HG02610 (cell line): ENCODE data around the gene CTDNEP1.
A peak's percentile ranks its signal among the peaks of the same experiment; 100 is the strongest.

Experiments used
- ATAC-seq: cut with Tn5 transposase; IDR thresholded peaks from one replicate; pipeline ENCODE4 v1.9.1; 2021; ENCODE audit warnings: mild to moderate bottlenecking, moderate library complexity; ENCODE audit not compliant: unreplicated experiment

The CTDNEP1 gene

DNA sequence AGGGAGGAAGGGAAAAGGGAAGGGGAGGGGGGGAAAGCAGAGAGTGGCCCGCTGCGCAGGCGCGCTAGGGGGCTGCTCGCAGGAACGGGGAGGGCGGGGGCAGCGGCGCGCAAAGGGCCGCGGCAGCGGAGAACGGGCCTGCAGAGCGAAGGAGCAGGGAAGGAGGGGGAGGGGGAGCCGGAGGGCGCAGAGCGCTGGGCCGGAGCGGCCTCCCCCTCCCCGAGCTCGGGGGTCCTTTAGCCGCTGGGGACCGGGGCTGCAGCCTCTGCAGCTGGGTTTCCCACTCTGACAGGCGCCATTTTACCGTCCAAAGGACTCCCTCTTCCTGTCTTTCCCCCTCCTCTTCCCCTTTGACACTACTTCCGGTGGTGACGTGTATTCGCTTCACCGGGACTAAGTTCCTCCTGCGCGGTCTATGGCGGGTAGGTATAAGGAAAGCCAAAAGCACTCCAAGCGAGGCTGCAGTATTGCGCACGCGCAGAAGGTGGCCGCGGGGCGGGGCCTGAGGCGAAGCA, at the start of gene CTDNEP1:
TSS of gene CTDNEP1 (minus strand) at position 74 of the 515 bp plus-strand sequence. CDS start 438 bp downstream, outside the sequence.
- ATAC-seq = peak; percentile 83

DNA sequence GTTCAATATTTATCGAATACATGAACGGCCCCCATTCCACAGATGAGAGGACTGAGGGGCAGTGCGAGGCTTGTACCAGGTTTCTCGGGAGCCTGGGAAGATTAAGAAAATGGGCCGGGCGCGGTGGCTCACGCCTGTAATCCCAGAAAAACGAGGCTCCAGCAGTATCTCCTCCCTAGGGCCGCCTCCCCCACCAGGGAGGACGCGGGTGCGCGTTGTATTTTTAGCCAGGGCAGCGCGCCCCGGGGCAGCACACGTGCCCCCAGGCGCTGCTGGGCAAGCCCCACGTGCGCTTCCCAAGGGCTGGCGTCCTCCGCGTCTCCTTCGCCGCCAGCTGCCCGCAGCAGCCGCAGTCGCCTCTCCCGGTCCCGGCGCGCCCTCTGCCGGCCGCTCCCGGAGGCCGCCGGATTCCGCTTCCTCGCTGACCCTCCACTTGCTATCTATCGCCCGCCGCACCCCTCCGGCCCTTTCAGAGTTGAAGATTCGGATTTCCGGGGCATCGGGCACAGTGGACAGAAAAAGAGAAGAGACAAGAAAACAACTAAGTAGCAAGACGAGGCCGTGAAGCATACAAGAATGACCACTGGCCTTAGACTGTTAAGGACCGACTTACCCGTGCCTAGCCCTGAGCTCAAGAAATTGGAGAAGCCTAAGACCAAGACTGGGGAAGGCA, 44.8 kb upstream of the CTDNEP1 start:
- ATAC-seq = no peak

DNA sequence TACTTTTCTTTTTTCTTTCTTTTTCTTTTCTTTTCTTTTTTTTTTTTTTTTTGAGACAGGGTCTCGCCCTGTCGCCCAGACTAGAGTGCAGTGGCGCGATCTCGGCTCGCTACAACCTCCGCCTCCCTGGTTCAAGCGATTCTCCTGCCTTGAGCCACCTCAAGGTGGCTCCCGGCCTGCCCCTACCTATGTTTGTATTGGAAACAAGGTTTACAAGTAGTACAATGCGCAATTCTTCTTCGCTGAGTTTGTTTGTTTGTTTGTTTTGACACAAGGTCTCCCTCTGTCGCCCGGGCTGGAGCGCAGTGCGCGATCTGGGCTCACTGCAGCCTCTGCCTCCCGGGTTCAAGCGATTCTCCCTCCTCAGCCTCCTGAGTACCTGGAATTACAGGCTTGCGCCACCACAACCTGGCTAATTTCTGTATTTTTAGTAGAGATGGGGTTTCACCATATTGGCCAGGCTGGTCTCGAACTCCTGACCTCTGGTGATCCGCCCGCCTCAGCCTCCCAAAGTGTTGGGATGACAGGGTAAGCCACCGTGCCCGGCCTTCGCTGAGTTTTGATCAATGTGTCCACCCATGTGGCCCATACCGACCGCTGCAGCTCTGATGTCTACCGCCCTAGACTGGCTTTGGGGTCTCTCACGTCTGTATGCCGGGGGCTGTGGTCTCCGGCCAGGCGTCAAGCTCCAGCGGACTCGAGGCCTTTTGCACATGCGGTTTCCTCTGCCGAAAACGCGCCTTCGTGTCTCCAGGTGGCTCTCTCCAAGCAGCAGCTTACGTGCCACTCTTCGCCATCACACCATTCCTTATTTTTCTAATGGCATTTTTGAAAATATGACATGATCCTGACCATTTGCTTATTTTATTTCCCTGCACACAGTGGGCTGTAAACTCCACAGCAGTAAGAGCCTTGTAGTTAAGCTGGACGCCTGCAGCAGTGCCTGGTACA, 44.0 kb upstream of the CTDNEP1 start:
- no peak for ATAC-seq

DNA sequence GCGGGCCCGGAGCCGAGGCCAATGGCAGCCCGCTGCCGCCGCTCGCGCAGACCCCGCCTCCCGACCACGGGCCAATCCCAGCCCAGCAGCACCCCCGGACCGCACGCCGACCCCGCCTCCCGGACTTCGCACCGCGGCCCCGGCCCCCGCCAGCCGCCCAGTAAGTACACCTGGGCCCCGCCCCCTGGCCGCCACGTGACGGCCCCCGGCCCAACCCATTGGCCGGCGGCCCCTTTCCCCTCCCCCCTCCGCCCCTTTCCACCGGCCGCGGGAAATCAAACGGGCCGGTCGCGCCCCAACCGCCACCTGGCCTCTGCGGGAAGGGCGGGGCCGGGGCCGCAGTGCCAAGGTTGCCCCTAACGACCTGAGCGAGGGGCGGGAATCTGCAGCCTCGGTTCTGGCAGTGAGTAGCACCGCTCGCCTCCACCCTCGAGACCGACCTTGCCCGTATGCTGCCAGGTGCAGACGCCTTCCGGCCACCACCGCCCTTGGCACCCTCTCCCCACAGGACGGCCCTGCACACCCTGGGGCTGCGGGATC, 43.1 kb upstream of the CTDNEP1 start, which contains the start of gene YBX2:
TSS of gene YBX2 (minus strand) at position 26 of the 540 bp plus-strand sequence. CDS start 139 bp downstream, outside the sequence.
- no peak for ATAC-seq

DNA sequence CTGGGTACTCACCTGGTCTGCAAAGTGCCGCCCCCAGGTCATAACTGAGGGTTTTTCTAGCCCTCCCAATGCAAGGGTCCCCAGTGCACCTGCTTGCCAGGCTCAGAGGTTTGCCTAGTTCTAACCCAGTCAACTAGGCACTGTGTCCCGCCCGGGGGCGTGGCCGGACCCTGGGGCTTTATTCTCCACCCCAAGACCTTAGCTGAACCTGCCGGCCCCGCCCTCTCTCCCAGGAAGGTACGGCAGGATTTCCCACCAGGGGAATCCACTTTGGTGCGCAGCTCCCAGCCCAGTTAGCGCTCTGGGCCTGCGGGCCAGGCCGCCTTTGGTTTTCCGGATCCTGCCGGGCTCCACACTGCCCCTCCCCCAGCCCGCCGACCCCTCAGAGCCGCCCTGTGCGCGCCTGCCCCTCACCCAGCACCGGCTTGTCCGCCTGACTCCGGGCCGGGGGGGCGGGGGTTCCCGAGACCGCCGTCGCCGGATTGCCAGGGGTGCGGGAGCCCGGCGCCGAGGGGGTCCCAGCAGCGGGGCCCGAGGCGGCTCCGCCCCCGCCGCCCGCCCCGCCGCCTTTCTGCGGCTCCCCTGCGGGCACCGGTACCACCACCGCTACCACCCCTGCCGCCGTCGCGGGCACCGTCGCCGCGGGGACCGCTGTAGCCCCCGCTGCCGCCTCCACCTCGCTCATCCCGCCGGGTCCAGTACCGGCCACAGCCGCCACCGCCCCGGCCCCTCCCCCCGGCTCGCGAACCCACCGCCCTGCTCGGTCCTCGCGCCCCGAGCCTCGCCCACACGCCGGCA, 42.5 kb upstream of the CTDNEP1 start:
- ATAC-seq = no peak

DNA sequence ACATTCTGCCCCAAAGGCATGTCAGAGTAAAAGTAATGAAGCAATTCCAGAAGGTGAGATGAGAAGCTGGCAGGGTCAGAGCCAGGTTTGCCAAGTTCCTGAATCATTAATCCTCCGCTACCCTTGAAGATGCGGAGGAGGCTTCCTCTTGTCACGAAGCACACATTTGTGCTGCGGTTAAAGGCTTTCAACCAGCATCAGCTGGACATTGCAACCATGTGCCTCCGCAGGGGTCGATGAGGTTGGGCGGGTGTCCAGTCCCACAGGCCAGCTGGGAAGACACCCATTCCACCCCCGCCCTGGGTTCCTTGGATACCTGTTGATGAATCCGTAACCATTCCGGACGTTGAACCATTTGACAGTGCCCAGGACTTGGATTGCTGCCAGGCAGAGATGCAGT, 41.6 kb upstream of the CTDNEP1 start:
- ATAC-seq = no peak

DNA sequence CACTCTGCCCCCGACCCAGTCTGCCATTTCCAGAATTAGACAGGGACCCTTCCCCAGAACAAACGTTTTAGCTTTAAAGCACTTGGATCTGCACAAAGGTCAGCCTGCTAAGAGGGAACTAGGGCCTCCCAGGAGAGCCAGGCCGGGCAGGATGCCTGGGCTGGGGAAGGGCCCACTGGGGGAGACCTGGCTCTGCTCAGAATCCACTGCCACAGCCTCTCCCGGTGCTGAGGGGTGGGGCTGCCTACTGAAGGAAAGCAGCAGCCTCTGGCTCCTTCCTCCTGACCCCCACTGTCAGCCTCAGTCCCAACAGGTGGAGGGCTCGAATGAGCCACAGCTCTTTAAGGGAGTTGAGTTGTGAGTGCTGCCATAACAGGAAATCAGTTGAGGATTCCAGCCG, 41.2 kb upstream of the CTDNEP1 start:
- ATAC-seq = no peak

DNA sequence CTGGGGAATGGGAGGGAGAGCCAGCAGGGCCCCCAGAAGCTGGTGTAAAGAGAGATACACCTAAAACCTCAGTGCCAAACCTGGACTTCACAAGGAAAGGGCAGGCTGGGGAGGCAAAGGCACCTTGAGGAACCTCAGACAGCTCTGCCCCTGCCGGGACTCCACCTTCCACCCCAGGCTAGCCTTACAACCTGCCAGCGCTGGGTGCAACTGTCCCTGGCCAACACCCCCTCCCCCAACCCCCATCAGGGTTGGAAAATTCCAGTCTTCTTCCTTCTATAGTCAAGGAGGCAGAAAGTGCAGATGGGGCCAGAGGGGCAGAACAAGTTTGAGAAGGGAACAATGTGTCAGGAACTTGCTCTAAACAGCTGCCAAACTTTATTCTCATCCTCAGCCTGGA, 40.7 kb upstream of the CTDNEP1 start:
- ATAC-seq = no peak

DNA sequence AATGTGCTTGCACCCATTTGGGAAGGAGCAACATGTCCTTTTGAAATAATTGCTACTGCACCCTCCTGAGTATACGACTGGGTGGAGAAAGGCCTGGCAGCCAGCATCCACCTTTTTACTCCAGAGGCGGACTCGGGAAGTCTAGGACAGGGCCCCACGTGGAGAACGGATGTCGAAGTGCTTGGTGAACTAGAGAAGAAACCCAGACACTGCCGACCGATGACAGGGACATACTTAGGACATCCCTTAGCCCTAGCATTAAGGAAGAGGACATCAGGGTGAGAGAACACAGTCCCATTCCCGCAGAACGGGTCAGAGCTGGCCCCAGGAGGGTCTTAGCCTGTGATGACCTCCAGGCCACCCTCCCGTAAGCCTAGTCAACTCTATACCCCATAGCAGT, 39.2 kb upstream of the CTDNEP1 start:
- no peak for ATAC-seq

DNA sequence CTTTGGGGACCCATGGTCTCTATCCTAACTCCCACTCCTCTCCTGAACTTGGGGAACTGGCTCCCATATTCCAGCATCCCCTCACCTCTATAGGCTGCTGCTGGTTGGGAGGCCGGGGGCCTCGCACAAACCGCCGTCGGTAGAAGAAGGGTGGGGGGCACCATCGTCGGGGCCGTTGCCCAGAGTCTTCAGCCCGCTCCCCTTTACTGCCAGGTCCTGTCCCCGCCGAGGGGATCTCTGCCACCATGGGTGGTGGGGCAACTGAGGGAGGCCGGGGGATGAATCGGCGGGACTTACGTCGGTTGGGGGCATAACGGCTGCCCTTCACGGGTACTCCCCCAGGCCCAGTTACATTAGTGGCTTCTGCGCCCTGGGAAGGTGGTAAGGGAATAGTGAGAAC, 38.6 kb upstream of the CTDNEP1 start:
- ATAC-seq = no peak

DNA sequence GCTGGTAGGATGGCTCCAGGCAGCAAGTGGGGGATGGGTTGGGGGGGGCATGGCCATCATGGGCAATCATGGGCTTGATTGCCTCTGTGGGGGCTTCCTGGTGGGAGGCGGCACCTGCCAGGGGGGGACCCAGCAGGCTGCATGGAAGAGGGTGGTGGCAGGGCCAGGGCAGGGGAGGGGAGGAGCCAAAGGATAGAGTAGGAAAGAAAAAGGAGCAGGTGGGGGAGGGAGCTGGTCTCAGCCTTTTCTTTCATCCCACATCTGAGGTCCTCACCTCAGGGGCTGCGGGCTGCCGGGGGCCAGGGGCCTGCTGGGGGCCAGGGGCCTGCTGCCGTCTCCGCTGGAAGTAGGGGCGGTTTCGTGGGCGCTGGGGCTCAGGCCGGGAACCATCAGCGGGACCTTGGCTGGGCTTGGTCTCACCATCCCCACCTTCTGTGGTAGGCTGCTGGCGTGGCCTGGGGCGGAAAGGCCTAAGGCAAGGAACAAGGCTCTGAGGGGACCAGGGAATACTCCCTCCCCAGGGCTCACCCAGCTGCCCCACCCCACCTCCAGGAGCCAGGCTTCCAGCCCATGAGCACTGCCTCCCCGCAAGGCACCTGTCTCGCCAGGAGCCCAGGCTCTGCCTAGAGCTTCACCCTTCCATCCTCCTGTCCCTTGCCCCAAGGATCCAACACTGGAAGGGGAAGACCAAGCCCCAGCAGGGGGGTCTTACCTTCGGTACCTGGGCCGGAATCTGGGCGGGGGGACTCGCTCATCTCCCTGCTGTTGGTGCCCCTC, 37.9 kb upstream of the CTDNEP1 start:
- no peak for ATAC-seq

DNA sequence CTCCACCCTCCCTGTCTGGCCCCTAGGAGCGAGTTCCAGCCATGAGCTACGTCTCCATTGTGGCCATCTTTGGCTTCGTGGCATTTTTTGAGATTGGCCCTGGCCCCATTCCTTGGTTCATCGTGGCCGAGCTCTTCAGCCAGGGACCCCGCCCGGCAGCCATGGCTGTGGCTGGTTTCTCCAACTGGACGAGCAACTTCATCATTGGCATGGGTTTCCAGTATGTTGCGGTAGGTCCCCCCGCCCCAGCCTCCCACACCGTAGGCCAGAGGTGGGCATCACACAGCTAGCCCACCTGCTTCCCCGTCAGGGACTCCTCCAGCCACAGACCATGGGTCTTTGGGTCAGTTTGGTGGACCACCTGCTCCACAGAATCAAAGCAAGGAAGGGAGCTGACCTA, 34.1 kb upstream of the CTDNEP1 start:
- ATAC-seq = no peak

DNA sequence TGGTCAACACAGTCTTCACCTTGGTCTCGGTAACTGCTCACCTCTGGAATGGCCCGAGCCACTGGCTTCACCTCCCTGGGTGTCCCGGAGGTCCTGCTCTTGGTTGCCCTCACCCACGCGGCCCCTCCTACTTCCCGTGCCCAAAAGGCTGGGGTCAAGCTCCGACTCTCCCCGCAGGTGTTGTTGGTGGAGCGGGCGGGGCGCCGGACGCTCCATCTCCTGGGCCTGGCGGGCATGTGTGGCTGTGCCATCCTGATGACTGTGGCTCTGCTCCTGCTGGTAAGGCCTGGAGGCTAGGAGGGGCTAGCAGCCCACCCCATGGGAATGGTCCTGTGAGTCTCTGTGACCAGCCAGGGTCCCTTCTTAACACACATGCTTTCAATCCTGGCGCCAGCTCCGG, 33.4 kb upstream of the CTDNEP1 start:
- ATAC-seq = no peak

DNA sequence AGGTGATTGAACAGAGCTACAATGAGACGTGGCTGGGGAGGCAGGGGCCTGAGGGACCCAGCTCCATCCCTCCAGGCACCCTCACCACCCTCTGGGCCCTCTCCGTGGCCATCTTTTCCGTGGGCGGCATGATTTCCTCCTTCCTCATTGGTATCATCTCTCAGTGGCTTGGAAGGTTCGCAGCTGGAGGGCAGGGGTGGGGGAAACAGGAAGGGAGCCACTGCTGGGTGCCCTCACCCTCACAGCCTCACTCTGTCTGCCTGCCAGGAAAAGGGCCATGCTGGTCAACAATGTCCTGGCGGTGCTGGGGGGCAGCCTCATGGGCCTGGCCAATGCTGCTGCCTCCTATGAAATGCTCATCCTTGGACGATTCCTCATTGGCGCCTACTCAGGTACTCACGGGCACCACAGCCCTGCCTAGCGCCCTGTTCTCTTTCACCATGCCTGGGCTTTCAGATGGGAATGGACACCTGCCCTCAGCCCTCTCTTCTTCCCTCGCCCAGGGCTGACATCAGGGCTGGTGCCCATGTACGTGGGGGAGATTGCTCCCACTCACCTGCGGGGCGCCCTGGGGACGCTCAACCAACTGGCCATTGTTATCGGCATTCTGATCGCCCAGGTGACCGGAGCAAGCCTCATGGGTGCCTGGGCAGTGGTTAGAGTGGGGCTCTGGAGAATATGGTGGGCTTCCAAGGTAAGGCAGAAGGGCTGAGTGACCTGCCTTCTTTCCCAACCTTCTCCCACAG, 32.1 kb upstream of the CTDNEP1 start:
- no peak for ATAC-seq

DNA sequence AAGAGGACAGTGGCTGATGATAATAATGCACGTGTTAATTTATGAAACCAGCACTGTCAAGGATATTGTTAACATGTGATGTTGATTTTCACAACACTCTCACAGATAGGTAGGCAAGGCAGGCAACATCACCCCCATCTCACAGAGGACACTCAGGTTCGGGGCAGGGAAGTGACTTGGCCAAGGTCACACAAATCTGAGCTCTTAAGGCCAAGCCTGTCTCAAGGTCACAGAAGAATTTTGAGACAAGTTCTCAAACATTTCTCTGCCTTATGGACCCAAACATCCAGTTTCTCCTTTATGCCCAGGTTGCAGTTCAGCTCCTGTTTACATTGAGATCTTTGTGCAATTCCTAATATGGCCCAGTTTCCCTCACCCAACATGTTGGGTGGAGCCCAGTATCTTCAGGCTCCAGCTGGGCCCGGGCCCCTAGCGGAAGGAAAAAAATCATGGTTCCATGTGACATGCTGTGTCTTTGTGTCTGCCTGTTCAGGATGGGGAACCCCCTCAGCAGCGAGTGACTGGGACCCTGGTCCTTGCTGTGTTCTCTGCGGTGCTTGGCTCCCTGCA, 31.3 kb upstream of the CTDNEP1 start:
- no peak for ATAC-seq

DNA sequence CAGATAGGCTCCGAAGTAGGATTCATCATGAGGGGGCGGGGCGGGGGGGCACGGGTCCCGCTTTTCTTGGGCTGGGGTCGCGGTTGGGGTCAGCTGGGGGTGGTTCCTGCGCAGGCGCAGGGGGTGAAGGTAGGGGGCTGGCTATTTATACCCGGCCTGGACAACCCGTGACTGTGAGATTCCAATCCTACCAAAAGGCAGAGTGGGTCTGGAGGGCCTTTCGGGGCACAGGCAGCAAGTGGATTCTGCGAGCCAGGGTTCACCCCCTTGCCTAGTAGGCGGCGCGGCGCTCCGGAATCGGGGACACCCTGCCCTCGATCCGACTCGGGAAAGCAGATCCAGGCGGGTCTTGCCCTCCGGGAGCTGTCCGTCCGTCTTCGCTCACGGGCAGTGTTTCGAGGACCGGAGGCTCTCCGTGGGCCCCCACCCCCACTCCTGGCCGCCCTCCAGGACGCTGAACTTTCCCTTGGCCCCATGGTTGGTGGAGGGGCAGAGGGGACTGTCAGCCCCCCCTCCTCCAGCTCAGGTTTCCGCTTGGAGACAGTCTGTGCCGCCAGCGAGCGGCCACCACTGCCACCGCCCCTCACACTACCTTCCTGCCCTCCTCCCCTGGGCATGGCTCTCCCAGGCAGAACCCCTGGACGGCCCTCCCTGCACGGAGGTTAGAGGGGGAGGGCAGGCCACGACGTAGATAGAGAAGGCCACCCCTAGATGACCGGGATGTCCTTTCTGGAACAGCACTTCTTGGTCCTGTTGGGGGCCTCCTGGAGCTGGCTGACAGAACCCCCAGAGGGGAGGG, 30.6 kb upstream of the CTDNEP1 start:
- no peak for ATAC-seq

DNA sequence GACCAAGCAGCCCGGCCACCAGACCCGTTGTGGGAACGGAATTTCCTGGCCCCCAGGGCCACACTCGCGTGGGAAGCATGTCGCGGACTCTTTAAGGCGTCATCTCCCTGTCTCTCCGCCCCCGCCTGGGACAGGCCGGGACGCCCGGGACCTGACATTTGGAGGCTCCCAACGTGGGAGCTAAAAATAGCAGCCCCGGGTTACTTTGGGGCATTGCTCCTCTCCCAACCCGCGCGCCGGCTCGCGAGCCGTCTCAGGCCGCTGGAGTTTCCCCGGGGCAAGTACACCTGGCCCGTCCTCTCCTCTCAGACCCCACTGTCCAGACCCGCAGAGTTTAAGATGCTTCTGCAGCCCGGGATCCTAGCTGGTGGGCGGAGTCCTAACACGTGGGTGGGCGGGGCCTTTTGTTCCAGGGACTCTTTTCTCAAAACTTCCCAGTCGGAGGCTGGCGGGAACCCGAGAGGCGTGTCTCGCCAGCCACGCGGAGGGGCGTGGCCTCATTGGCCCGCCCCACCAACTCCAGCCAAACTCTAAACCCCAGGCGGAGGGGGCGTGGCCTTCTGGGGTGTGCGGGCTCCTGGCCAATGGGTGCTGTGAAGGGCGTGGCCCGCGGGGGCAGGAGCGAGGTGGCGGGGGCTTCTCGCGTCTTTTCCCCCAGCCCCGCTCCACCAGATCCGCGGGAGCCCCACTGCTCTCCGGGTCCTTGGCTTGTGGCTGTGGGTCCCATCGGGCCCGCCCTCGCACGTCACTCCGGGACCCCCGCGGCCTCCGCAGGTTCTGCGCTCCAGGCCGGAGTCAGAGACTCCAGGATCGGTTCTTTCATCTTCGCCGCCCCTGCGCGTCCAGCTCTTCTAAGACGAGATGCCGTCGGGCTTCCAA, 29.8 kb upstream of the CTDNEP1 start, which contains the start of gene SLC2A4:
TSS of gene SLC2A4 (plus strand) at position 645 of the 879 bp plus-strand sequence. CDS start at position 862, 217 bp downstream.
- no peak for ATAC-seq
